Endodermal cell (in vitro differentiated cells): ENCODE data around the gene PPM1J. TPM values are rescaled to one million over a fixed set of nuclear protein-coding genes. Genes with fewer than 3 reads are reported as not detected.

Experiments used
- DNase-seq: peaks from one replicate; pipeline ENCODE4 v3.0.0-alpha.2; 2017
- H3K27ac ChIP-seq: 2 replicates; pipeline ENCODE4 v1.5.1; 2013; ENCODE audit warnings: mild to moderate bottlenecking, low read depth, low read length, moderate library complexity
- H3K27me3 ChIP-seq: 2 replicates; pipeline ENCODE4 v1.6.1; 2013; ENCODE audit warnings: mild to moderate bottlenecking, low read length, moderate library complexity; ENCODE audit not compliant: insufficient read depth, control insufficient read depth, poor library complexity, severe bottlenecking
- H3K36me3 ChIP-seq: 2 replicates; pipeline ENCODE4 v1.7.0; 2013; ENCODE audit warnings: mild to moderate bottlenecking, low read length, moderate library complexity; ENCODE audit not compliant: control insufficient read depth, insufficient read depth
- H3K4me1 ChIP-seq: one replicate; pipeline ENCODE4 v1.7.0; 2013; ENCODE audit warnings: low read length; ENCODE audit not compliant: control insufficient read depth, insufficient read depth
- H3K4me3 ChIP-seq: 2 replicates; pipeline ENCODE4 v1.5.1; 2013; ENCODE audit warnings: mild to moderate bottlenecking, low read length, moderate library complexity
- H3K9ac ChIP-seq: 2 replicates; pipeline ENCODE4 v1.6.1; 2013; ENCODE audit warnings: mild to moderate bottlenecking, low read length, moderate library complexity; ENCODE audit not compliant: poor library complexity, severe bottlenecking; ENCODE audit errors: extremely low read depth
- H3K9me3 ChIP-seq: 2 replicates; pipeline ENCODE4 v1.6.1; 2013; ENCODE audit warnings: mild to moderate bottlenecking, low read length, moderate library complexity; ENCODE audit not compliant: control insufficient read depth
- H3K27ac Mint-ChIP-seq: 2 replicates; pipeline ENCODE4 v1.8.0; 2020; ENCODE audit warnings: mixed read lengths
- H3K27me3 Mint-ChIP-seq: 2 replicates; pipeline ENCODE4 v1.8.0; 2021; ENCODE audit warnings: mild to moderate bottlenecking, mixed read lengths; ENCODE audit not compliant: insufficient read depth
- H3K36me3 Mint-ChIP-seq: 2 replicates; pipeline ENCODE4 v1.8.0; 2020; ENCODE audit warnings: low read depth, mixed read lengths
- H3K4me1 Mint-ChIP-seq: 2 replicates; pipeline ENCODE4 v1.8.0; 2020; ENCODE audit warnings: mixed read lengths
- H3K4me3 Mint-ChIP-seq: 2 replicates; pipeline ENCODE4 v1.8.0; 2020; ENCODE audit warnings: mild to moderate bottlenecking, moderate library complexity, mixed read lengths
- H3K9me3 Mint-ChIP-seq: 2 replicates; pipeline ENCODE4 v1.8.0; 2020; ENCODE audit warnings: mild to moderate bottlenecking, mixed read lengths
- WGBS, 2 experiments: methylation state at CpG; one replicate each; pipeline versions ENCODE4 v1.1.5 to v1.1.7; 2013; ENCODE audit warnings: missing lambda C conversion rate in 2 of 2, mixed read lengths in 1 of 2; ENCODE audit not compliant: insufficient coverage in 1 of 2, insufficient read length in 1 of 2; 5-methylcytosine and 5-hydroxymethylcytosine counted together
- total RNA-seq, 2 donors: library from RNA; stranded (reverse); fragmentation: NEBNext Ultra II Directional in 1 of 2; extraction: Animal tissue kit (Norgen Biotek cat#: 25700) in 1 of 2; gene quantifications; 2 replicates in 1 of 2; 3 replicates in 1 of 2; pipeline ENCODE4 v1.2.1, GENCODE V29; 2021
- TF ChIP-seq, protein P1 (sequence below): fragments of 200-600 bp; sonication (generic); conservative IDR thresholded peaks from 2 replicates; pipeline ENCODE4 v1.5.0; 2021; ENCODE audit warnings: antibody characterized with exemption, mild to moderate bottlenecking

Gene PPM1J
- total RNA-seq, 2 donors from 2014 or later: 3.1 to 5.7 TPM

- peaks cover 47% of the 10 kb centered on the region for H3K36me3 ChIP-seq
- Mint-ChIP-seq H3K36me3 (peaks cover 37% of the 10 kb centered on the region), H3K27ac (peak overlapping the region; percentile 89), H3K9me3 (no peaks in the 10 kb centered on the region), H3K27me3 (peaks cover 40% of the 10 kb centered on the region), H3K4me3 (peak overlapping the region; percentile 78), H3K4me1 (peaks cover 62% of the 10 kb centered on the region)
- H3K9ac ChIP-seq: peak overlapping the region; percentile 42
- H3K4me1 ChIP-seq: peaks cover 34% of the 10 kb centered on the region
- DNase-seq: no peak
- no peaks in the 10 kb centered on the region for H3K27me3 ChIP-seq
- 67 to 81% methylated on average over 5 to 7 of the region's 7 CpGs for WGBS, 2 experiments
- no peaks in the 10 kb centered on the region for H3K9me3 ChIP-seq
- H3K27ac ChIP-seq: no peak overlapping the region
- H3K4me3 ChIP-seq: peak overlapping the region; percentile 84
- TF ChIP-seq, protein P1, sequence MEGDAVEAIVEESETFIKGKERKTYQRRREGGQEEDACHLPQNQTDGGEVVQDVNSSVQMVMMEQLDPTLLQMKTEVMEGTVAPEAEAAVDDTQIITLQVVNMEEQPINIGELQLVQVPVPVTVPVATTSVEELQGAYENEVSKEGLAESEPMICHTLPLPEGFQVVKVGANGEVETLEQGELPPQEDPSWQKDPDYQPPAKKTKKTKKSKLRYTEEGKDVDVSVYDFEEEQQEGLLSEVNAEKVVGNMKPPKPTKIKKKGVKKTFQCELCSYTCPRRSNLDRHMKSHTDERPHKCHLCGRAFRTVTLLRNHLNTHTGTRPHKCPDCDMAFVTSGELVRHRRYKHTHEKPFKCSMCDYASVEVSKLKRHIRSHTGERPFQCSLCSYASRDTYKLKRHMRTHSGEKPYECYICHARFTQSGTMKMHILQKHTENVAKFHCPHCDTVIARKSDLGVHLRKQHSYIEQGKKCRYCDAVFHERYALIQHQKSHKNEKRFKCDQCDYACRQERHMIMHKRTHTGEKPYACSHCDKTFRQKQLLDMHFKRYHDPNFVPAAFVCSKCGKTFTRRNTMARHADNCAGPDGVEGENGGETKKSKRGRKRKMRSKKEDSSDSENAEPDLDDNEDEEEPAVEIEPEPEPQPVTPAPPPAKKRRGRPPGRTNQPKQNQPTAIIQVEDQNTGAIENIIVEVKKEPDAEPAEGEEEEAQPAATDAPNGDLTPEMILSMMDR: no peak
Observed at GRCh38 chr1:112704391-112704933, 10.7 kb downstream of the PPM1J start.

DNA sequence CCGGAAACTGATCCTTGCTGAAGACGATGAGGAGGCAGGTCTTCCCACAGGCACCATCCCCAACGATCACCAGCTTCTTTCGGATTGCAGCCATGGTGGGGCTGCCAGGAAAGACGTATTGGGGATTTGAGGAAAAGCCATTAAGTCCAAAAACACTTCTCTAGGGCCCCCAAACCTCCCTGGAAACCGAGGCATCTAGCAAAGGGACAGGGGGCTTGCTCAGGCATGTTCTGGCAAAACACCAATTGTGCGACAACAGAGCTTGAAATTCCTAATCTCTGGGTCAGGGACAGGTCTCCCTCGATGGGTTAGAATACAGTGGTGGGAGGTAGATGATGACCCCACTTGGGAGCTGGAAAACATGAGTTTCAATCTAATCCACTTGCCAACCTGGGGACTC is 11.4 kb downstream of the PPM1J start:
- no peak for DNase-seq
- Histone ChIP-seq H3K27me3 (no peaks in the 10 kb centered on the region), H3K27ac (no peak overlapping the region), H3K36me3 (peaks cover 52% of the 10 kb centered on the region), H3K9ac (no peak overlapping the region), H3K4me1 (peaks cover 40% of the 10 kb centered on the region), H3K4me3 (peak overlapping the region; percentile 84), H3K9me3 (no peaks in the 10 kb centered on the region)
- TF ChIP-seq, protein P1: no peak
- no peaks in the 10 kb centered on the region for H3K9me3 Mint-ChIP-seq
- H3K36me3 Mint-ChIP-seq: peaks cover 44% of the 10 kb centered on the region
- H3K4me3 Mint-ChIP-seq: peak overlapping the region; percentile 78
- H3K4me1 Mint-ChIP-seq: peaks cover 69% of the 10 kb centered on the region
- H3K27ac Mint-ChIP-seq: no peak overlapping the region
- 85 to 92% methylated on average over 6 to 8 of the region's 8 CpGs for WGBS, 2 experiments
- peaks cover 33% of the 10 kb centered on the region for H3K27me3 Mint-ChIP-seq

DNA sequence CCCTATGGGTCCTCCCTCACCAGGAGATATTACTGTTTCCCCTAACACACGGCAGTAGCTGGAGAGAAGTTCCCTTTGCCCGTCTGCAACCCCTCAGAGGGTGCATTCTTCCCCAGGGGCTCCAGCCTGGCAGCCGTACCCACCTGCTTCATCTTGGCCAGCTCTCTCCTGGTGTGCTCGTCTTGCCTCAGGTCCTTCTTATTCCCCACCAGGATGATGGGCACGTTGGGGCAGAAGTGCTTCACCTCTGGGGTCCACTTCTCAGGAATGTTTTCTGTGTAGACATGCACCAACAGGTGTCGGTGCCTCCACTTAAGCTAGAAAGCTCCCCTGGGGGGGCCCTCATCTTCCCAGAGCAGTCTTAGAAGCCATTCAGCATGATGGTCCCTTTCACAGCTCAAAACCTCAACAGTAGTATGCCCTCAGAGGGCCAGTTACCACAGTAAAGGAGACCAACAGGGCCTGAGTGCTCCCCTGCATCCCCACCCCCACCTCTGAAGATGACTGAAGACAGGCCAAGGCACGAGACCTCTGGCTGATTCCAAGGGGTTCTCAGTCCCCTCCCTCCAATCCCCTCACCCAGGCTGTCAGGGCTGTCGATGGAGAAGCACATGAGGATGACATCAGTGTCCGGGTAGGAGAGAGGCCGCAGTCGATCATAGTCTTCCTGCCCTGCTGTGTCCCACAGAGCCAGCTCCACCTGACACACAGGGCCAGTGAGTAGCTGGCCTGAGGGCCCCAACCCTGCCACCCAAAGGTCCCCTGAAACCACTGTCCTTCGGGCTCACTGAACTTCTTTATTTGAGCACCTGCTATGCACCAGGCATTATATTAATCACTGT is 12.5 kb downstream of the PPM1J start:
- Histone ChIP-seq H3K27ac (no peak overlapping the region), H3K9ac (no peak overlapping the region), H3K36me3 (peaks cover 63% of the 10 kb centered on the region), H3K27me3 (no peaks in the 10 kb centered on the region), H3K9me3 (no peaks in the 10 kb centered on the region), H3K4me1 (peaks cover 50% of the 10 kb centered on the region), H3K4me3 (no peak overlapping the region)
- Mint-ChIP-seq H3K4me3 (no peak overlapping the region), H3K36me3 (peaks cover 54% of the 10 kb centered on the region), H3K27me3 (peaks cover 25% of the 10 kb centered on the region), H3K4me1 (peaks cover 75% of the 10 kb centered on the region), H3K9me3 (no peaks in the 10 kb centered on the region), H3K27ac (peak overlapping the region; percentile 97)
- TF ChIP-seq, protein P1: no peak
- 87 to 90% methylated on average over 5 to 12 of the region's 12 CpGs for WGBS, 2 experiments
- no peak for DNase-seq
